Activated CD4-positive, CD25-positive, alpha-beta regulatory T cell treated with anti-CD3 and anti-CD28 coated beads, Interleukin-2, amount 50 U/mL, for 24 hours (primary cell): ENCODE data around the gene LSM3.

Experiments used
- ATAC-seq, 2 donors: fragments of 150-1000 bp; cut with Tn5 transposase; one replicate each; pipeline ENCODE4 v1.10.0; 2021; ENCODE audit warnings: mild to moderate bottlenecking in 1 of 2, moderate library complexity in 1 of 2

The LSM3 gene

GRCh38 chr3:14201940-14202684, 23.5 kb downstream of the LSM3 start:
- no peak for ATAC-seq

- no peak for ATAC-seq
Observed at GRCh38 chr3:14202874-14203520, 24.4 kb downstream of the LSM3 start.

GRCh38 chr3:14203521-14204079, 25.0 kb downstream of the LSM3 start:
- ATAC-seq: peak in 1 of 2 donors; percentile 51

- no peak for ATAC-seq
Observed at GRCh38 chr3:14204515-14205284, 26.1 kb downstream of the LSM3 start.

GRCh38 chr3:14206548-14207177, 28.0 kb downstream of the LSM3 start:
- no peak for ATAC-seq

- no peak for ATAC-seq
Observed at GRCh38 chr3:14208168-14208567, 29.6 kb downstream of the LSM3 start.

GRCh38 chr3:14208977-14209394, 30.4 kb downstream of the LSM3 start:
- no peak for ATAC-seq

GRCh38 chr3:14209581-14210289, 31.1 kb downstream of the LSM3 start:
- no peak for ATAC-seq

GRCh38 chr3:14210290-14210688, 31.7 kb downstream of the LSM3 start:
- no peak for ATAC-seq

- ATAC-seq: no peak
Observed at GRCh38 chr3:14210843-14211594, 32.4 kb downstream of the LSM3 start.

- no peak for ATAC-seq
Observed at GRCh38 chr3:14211621-14212020, 33.0 kb downstream of the LSM3 start.

GRCh38 chr3:14212032-14212431, 33.4 kb downstream of the LSM3 start:
- ATAC-seq: no peak

- ATAC-seq: no peak
Observed at GRCh38 chr3:14213066-14213774, 34.6 kb downstream of the LSM3 start.

- ATAC-seq: no peak
Observed at GRCh38 chr3:14214764-14215163, 36.1 kb downstream of the LSM3 start.

- ATAC-seq: peak; percentile 80 to 99
Observed at GRCh38 chr3:14216257-14217048, 37.8 kb downstream of the LSM3 start.

- no peak for ATAC-seq
Observed at GRCh38 chr3:14218355-14218754, 39.7 kb downstream of the LSM3 start.

- ATAC-seq: no peak
Observed at GRCh38 chr3:14220933-14221332, 42.3 kb downstream of the LSM3 start.

GRCh38 chr3:14221902-14222301, 43.3 kb downstream of the LSM3 start:
- ATAC-seq: no peak

- no peak for ATAC-seq
Observed at GRCh38 chr3:14222457-14222856, 43.8 kb downstream of the LSM3 start.
